ENCODE results near the gene GDPGP1. TPM values are rescaled to one million over a fixed set of nuclear protein-coding genes. Genes with fewer than 3 reads are reported as not detected.

The GDPGP1 gene
- total and polyA plus RNA-seq, 9 of the 15 experiments (the other 6 are each of a cell fraction or from before 2014, with no cell fraction given): 0.78 to 6.1 (median 2.8) TPM

GRCh38 chr15:90233387-90234095, 468 bp upstream of the GDPGP1 start, which contains the start of gene CIB1 (continued):
- TF ChIP-seq ZNF639 (CRISPR knock-in tag; conservative IDR thresholded peaks at IDR 0.05 in 1 of 2, IDR thresholded peaks at IDR 0.05 in 1 of 2): 0 out of 4 replicates have a peak, but pooled peaks of 1 of the 2 experiments have one; percentile 17
- peak; percentile 35 for TF ChIP-seq CREB3L1 (IDR thresholded peaks at IDR 0.05; ENCODE audit: borderline replicate concordance, low read depth)
- TF ChIP-seq SMAD4 (CRISPR knock-in tag; conservative IDR thresholded peaks at IDR 0.05): no peak
- peak; percentile 91 for TF ChIP-seq RBFOX2 (IDR thresholded peaks at IDR 0.05; ENCODE audit: low read depth, low read length)
- no peak for TF ChIP-seq THRA (IDR thresholded peaks at IDR 0.05)
- no peak for TF ChIP-seq HOXB6 (CRISPR knock-in tag; IDR thresholded peaks at IDR 0.05; ENCODE audit: borderline replicate concordance)
- no peak for TF ChIP-seq ETS2 (tag; IDR thresholded peaks at IDR 0.05; ENCODE audit: borderline replicate concordance, poor library complexity, severe bottlenecking)
- peak; percentile 80 for TF ChIP-seq GABPA (tag; conservative IDR thresholded peaks at IDR 0.05; ENCODE audit: low read depth)
- TF ChIP-seq ZFPM2 (CRISPR knock-in tag; IDR thresholded peaks at IDR 0.05): 0 out of 2 replicates have a peak, but pooled peaks have one; percentile 61
- peak; percentile 37; the same call in 1 of the 2 replicates for TF ChIP-seq BMI1 (IDR thresholded peaks at IDR 0.05; ENCODE audit: low read length)
- TF ChIP-seq GTF2A2 (tag; IDR thresholded peaks at IDR 0.05): no peak
- no peak for TF ChIP-seq MYNN (IDR thresholded peaks at IDR 0.05)
- no peak for TF ChIP-seq MYNN (CRISPR knock-in tag; IDR thresholded peaks at IDR 0.05)
- 0 out of 2 replicates have a peak, but pooled peaks have one; percentile 54 for TF ChIP-seq BRD4 (IDR thresholded peaks at IDR 0.05)
- TF ChIP-seq SMARCB1 (IDR thresholded peaks at IDR 0.05; ENCODE audit: insufficient read length, low read depth): no peak
- peak; percentile 79; the same call in 1 of the 2 replicates for TF ChIP-seq PHB (CRISPR knock-in tag; IDR thresholded peaks at IDR 0.05)
- TF ChIP-seq HMGN3 (IDR thresholded peaks at IDR 0.05; ENCODE audit: borderline replicate concordance, extremely low read depth, insufficient read length, low read depth, low read length): peak; percentile 2
- TF ChIP-seq ZNF77 (CRISPR knock-in tag; IDR thresholded peaks at IDR 0.05): no peak
- no peak for TF ChIP-seq ZNF3 (CRISPR knock-in tag; IDR thresholded peaks at IDR 0.05)
- TF ChIP-seq ZBTB7A (IDR thresholded peaks at IDR 0.05; ENCODE audit: borderline replicate concordance, control insufficient read depth, low read depth, low read length): peak; percentile 66; the same call in 1 of the 2 replicates
- TF ChIP-seq BHLHE40 (IDR thresholded peaks at IDR 0.05; ENCODE audit: low read length): 0 out of 2 replicates have a peak, but pooled peaks have one; percentile 2
- no peak for TF ChIP-seq MECOM (CRISPR knock-in tag; IDR thresholded peaks at IDR 0.05)
- TF ChIP-seq RFX5 (IDR thresholded peaks at IDR 0.05; ENCODE audit: low read depth, low read length): no peak
- TF ChIP-seq L3MBTL2 (IDR thresholded peaks at IDR 0.05): peak; percentile 50; the same call in 1 of the 2 replicates
- TF ChIP-seq RFX1 (IDR thresholded peaks at IDR 0.05): peak; percentile 90

Measured in K562 (cell line).